ENCODE measurements around the gene SRSF4.

SRSF4 gene

GRCh38 chr1:29181413-29182225 is at the start of gene SRSF4:
SRSF4 (minus strand) TSS chr1:29181900; CDS start chr1:29181752, 148 bp downstream.
- peak; percentile 97 for DNase-seq (ENCODE audit: low read depth)

DNA sequence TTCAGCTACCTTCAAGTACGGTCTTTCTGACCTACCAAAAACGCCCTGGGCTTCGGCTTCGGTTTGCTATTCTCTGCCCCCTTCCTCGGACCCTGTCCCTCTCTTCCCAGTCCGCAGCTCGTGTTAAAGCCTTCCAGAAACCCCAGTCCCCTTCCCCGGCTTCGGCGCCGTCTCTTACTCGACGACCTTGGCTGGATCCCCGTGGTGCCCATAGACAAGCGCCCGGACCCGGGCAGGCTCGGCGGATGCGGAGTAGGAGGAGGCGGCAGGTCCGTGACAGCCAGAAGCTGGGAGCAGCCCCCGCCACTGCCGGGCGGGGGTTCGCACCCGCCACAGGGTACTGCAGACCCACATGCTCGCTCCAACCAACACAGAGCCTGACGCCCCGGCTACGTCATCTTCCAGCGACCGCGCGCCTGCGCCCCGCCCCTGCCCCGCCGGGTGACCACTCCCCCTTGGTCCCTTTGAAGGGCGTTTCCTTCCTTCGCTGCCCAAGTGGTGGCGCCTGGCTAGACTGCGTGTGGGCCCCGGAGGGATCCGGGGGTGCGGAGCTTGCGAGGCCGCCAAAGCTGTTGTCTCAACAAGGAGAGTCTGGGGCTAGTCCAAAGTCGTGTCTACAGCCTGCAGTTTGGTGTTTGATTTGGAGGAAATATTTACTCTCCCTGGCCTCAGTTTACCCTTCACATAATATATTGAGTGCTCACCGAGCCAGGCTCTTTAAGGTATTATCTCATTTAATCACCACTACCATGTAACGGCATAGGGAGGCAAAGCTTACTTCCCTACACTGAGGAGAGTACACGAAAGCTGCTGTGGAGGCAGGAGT is 49.1 kb upstream of the SRSF4 start, which contains the start of gene MECR:
TSS of gene MECR (minus strand) at position 382 of the 826 bp plus-strand sequence. CDS start at position 354, 28 bp downstream.
- peak within 1 kb of the TSS; percentile 98 for H3K4me3 ChIP-seq (ENCODE audit: control insufficient read depth, low read depth, low read length)
- peak; percentile 89 for DNase-seq (ENCODE audit: low read depth)
- TF ChIP-seq, protein P1, sequence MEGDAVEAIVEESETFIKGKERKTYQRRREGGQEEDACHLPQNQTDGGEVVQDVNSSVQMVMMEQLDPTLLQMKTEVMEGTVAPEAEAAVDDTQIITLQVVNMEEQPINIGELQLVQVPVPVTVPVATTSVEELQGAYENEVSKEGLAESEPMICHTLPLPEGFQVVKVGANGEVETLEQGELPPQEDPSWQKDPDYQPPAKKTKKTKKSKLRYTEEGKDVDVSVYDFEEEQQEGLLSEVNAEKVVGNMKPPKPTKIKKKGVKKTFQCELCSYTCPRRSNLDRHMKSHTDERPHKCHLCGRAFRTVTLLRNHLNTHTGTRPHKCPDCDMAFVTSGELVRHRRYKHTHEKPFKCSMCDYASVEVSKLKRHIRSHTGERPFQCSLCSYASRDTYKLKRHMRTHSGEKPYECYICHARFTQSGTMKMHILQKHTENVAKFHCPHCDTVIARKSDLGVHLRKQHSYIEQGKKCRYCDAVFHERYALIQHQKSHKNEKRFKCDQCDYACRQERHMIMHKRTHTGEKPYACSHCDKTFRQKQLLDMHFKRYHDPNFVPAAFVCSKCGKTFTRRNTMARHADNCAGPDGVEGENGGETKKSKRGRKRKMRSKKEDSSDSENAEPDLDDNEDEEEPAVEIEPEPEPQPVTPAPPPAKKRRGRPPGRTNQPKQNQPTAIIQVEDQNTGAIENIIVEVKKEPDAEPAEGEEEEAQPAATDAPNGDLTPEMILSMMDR (conservative IDR thresholded peaks at IDR 0.05; ENCODE audit: control insufficient read depth, insufficient read depth, low read depth, low read length), result no peak

More at GRCh38 chr1:29181413-29182225, at the start of gene SRSF4:
- H3K4me3 ChIP-seq (ENCODE audit: control insufficient read depth, low read depth, low read length), result peak within 1 kb of the TSS; percentile 78
- TF ChIP-seq, protein P1 (conservative IDR thresholded peaks at IDR 0.05; ENCODE audit: control insufficient read depth, insufficient read depth, low read depth, low read length), result no peak

DNA sequence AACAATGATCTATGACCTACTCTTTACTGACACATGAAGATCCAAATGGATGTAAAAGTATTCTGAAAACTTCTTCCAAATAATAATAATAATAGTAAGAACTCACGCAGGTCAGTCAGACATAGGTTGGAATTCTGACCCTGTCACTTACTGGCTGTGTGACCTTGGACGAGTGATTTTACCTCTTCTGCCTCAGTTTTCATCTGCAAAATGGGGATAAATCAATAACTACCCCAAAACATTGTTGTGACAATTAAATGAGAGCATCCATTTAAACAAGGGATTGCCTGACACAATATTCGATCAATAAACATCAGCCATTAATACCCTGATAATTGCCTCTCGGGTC is 48.5 kb upstream of the SRSF4 start:
- TF ChIP-seq, protein P1 (conservative IDR thresholded peaks at IDR 0.05; ENCODE audit: control insufficient read depth, insufficient read depth, low read depth, low read length), result no peak
- H3K4me3 ChIP-seq (ENCODE audit: control insufficient read depth, low read depth, low read length), result peak overlapping the region; percentile 98
- no peak for DNase-seq (ENCODE audit: low read depth)

GRCh38 chr1:29227511-29227910 is 45.8 kb upstream of the SRSF4 start:
- no peak for DNase-seq (ENCODE audit: low read depth)
- no peak overlapping the region for H3K4me3 ChIP-seq (ENCODE audit: control insufficient read depth, low read depth, low read length)
- TF ChIP-seq, protein P1 (conservative IDR thresholded peaks at IDR 0.05; ENCODE audit: control insufficient read depth, insufficient read depth, low read depth, low read length), result no peak

DNA sequence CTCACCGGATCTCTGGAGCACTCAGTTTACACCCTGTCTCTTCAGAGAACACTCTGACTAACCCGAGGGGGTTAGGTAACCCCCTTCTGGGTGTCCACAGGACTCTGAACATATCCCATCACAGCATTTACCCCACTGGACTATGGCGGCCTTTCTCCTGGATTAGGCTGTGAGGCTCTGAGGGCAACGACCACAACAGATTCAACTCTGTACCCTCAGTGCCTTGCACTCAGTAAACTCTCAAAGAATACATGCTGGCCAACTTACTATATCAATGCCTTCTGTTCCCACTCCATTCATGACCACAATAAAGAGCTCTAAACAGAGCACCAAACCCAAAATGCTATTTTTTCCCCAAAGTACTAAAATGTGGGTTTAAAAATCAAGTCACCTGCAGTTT is 43.7 kb upstream of the SRSF4 start:
- no peak for DNase-seq (ENCODE audit: low read depth)
- TF ChIP-seq, protein P1 (conservative IDR thresholded peaks at IDR 0.05; ENCODE audit: control insufficient read depth, insufficient read depth, low read depth, low read length), result no peak
- H3K4me3 ChIP-seq (ENCODE audit: control insufficient read depth, low read depth, low read length), result no peak overlapping the region

DNA sequence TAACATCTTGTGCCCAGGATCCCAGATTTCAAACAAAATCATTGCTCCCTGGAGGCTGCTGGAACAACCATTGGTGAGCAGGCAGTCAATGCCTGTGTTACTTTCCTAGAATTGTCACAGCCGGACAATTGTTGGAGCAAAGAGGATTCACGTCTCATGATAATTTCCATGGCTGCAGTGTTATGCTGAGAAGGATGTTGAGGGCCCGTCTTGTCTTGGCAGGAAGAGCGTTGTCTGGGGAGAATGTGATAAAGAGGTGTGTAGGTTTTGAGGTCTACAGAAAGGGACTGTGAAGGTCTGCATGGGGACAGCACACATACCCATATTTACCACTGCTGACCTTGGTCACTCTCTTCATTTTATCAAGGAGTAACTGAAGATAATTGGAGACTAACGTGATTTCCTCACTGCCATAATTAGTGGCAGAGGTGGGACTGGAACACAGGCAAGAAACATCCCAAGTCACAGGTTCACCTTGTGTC is 42.7 kb upstream of the SRSF4 start:
- no peak for DNase-seq (ENCODE audit: low read depth)
- TF ChIP-seq, protein P1 (conservative IDR thresholded peaks at IDR 0.05; ENCODE audit: control insufficient read depth, insufficient read depth, low read depth, low read length), result no peak
- H3K4me3 ChIP-seq (ENCODE audit: control insufficient read depth, low read depth, low read length), result no peak overlapping the region

All from fibroblast of mammary gland (primary cell).